ENCODE measurements around the gene SGK1.

GRCh38 chr6:134295953-134296553 is 21.9 kb downstream of the SGK1 start:
- TF ChIP-seq CTCF (IDR thresholded peaks at IDR 0.05), result no peak
- peak in 1 of 3 donors; percentile 64 for TF ChIP-seq POLR2AphosphoS5 (IDR thresholded peaks at IDR 0.05)

Measured in breast epithelium (tissue), 3 donors.